HG03108 (cell line): ENCODE data around the gene IGFBP4.

Experiments
- ATAC-seq: cut with Tn5 transposase; IDR thresholded peaks from one replicate; pipeline ENCODE4 v1.9.1; 2021; ENCODE audit warnings: moderate library complexity; ENCODE audit not compliant: unreplicated experiment

Gene IGFBP4

DNA sequence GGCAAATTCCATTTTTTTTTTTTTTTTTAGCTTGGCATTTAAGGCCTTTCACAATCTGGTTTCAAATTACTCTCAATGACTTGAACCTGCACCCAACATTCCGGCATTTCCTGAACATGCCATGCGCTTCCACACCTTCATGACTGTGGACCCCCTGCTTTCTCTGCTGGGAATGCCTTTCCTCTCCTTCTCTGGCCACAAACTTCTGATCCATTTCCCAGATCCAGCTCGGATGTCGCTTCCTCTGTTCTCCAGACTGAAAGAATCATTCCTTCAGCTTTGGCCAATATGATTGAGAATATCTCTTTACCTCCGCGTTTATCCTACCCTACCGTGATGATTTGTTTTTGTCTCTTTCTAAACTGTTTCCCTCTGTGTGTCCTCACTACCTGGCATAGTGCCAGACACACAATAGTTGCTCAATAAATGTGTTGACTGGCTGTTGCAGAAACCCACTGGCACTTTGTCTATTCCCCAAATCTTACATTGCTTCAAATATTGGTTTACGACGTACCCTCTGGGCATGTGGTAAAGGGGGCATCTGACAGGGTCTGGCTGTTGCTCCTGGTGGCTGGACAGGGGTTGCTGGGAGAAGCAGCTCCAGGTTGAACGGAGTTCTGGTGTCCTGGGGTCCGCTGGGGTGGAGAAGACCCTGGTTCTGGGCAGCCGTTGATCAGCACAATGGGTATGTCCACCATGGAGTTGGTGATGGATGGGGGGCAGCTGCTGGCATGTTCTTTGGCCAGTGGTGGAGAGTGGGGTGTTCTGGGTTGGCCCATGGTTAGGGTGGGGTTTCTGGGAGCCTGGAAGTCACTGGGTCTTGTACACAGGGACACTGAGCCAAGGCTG lies 43.5 kb downstream of the IGFBP4 start:
- ATAC-seq: no peak

DNA sequence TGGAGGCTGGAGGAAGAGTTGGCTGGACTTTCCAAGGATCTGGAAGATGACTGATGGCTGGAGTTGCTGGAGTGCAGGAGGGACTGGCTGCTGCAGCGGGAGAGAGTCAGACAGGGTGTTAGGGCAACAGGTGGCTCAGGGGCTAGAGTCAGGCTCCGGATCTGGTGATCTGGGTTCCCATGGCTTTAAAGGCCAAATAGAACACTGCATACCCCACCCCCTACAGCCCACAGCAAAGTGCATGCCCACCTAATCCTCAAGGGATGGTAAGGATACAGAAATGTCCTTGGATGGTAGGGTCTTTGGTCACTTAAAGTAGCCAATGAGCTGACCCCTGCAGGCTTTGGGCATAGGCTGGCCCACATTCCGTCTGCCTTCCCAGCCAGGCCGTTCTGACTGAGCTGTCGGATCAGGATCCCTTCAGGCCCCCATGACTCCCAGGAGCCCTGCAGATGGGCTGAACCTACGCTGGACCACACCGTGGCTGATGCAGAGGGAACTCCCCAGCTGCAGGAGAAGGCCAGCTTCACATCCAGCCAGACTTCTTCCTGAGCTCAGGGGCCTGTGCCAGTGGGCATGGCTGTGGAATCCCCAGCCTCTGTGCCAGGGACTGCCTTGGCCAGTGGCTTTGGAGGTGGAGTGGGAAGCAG lies 44.2 kb downstream of the IGFBP4 start:
- ATAC-seq: no peak

DNA sequence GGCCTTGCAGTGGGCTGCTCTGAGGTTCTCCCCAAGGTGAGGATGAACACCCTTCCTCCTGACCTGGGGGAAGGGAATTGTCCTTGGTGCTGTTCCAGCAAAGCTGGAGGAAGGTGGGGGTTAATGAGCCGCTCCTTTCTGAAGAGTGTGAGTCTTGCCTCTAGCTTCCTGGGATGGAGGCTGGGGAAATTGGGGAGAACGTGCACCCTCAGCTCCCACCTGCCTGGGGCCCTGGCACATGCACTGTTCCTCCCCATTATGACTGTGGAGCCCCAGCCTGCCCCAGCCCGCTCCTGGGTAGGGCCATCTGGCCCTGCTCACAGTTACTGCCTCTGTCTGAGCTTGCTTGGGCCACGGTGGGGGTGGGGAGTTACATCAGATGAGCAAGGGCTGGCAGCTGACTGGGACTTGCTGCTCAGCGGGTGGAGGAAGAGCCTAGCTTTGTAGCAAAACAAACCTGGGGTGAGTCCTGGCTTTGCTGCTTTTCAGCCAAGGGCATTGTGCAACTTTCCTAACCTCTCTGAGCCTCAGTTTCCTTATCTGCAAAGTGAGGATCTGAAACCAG lies 47.1 kb downstream of the IGFBP4 start:
- ATAC-seq: no peak

DNA sequence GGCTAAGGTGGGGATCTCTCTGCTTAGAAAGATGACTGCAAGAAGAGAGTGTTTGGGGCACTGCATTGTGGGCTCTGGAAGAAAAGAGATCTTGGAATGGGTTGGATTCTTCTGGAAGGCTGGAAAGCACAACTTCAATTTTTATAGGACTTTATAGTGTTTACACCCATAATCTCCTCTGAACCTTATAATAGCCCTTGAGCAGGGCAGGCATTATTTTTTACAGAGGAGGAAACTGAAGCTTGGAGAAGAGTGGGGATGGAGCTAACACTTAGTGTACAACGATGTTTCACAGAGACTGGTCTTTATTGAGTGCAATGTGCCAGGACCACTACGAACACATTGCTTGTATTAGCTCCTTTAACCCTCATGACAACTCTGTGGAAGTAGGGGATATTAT lies 47.7 kb downstream of the IGFBP4 start:
- ATAC-seq: no peak

DNA sequence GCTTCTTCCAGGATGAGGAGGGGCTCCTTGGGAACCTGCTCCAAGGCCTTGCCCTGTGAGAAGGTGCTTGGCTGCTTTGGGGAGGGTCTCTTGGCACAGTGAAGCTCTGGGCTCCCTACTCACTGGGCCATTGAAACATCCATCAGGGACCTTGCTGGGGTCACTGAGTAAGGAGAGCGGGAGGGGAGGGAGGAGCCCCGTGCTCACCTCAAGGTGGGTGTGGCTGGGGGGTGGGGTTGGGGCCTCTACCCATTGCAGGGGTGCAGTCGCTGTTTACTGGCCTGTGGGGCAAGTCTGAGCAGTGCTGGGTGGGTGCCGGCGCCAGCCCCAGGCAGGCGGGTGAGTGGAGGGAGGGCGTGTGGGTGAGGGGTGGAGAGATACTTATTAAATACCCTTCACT lies 48.2 kb downstream of the IGFBP4 start:
- no peak for ATAC-seq

DNA sequence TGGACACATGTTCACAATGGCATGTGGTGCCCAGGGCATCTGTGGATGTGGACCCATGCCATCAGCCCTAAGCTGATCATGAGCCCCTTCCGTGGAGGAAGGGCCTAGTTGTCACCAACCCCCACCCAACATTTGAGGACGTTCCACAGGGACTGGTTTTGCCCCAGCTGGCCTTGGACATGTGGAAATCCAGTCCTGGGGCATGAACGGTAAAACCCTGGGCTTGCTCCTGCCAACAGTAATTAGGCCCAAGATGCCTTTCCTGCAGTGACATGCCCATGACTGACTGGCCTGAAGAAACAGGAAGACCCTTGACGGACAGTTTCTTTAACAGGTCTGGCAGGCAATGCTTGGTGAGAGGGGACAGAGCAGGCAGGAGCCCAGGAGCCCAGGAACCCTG lies 50.4 kb downstream of the IGFBP4 start:
- no peak for ATAC-seq

DNA sequence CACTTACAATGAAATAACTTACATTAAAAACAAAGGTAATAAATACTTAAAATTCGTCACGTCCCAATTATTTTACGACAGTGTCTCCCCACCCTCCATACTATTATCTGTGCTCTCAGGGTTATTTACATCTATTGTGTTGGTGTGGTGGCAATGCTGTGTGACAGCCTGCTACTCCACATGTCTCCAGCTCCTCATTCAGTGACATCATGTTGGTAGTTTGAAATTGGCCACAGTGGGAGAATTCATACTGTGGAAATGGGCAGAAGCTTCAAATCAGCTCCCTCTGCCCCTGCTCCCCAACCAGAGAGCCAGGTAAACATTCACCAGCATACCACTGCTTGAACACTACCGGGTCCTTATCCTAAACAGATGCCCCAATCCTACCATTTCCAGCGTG lies 51.9 kb downstream of the IGFBP4 start:
- no peak for ATAC-seq

DNA sequence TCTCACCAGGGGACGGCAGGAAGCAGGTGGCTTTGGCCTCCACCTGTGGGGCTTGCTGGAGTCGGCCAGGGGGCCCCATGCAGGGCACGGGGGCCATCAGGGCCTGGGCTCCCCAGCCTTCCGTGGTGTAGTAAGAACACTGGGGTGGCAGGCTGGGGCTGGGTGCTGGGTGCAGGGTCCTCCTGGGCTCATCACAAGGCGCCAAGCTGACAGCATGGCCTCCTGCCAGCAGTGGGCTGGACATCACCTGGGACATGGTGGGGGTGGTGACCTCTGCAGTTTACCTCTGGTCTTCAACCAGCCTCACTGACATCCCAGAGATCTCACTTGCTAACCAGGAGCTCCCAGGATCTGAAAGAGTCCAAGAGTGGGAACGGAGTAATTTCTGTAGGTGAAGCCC lies 52.9 kb downstream of the IGFBP4 start:
- no peak for ATAC-seq

DNA sequence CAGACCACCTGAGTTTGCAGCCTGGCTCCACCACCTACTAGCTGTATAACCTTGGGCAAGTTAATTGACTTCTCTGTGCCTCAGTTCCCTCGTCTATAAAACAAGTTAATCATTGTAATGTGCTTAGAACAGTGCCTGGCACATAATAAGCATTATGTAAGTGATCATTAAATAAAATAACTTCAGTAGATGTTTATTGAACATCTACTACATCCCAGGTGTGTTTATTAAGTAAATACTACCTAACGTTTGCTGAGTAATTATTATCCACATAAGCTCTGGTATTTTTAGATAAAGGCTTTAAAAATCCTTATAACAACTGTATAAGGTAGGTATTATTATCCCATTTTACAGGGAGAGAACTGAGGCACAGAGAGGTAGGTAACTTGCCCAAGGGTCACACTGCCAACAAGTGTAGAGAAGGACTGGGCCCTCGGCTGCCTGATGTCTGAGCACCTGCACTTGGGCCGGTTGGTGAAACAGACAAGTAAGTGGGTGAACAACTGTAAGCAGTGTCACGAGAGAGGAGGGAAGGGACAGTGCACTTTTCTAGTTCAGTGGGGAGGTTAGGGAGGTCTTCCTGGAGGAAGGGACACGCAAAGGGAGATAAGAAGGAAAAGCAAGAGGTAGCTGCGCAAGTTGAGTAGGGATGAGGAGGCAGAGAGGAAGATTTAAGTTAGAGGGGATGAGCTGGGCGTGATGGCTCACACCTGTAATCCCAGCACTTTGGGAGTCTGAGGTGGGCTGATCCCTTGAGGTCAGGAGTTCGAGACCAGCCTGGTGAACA lies 53.6 kb downstream of the IGFBP4 start:
- ATAC-seq: no peak

DNA sequence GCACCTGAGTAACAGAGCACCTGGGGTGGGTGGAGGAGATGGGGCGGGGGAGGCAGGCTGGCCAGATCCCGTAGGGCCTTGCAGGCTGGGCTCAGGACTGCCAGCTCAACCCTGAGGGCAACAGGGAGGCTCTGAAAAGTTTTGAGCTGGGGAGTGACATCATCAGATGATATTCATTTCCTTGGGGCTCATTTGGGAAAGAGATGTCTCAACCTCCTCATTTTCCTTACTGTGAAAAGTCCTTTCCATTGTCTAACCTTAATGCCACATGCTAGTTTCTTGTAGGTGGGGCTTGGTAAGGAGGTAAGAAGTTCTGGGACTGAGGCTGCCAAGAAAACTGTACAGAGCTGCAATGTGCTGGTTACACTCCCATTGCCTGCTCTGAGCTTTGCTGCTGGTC lies 54.4 kb downstream of the IGFBP4 start:
- ATAC-seq: no peak

DNA sequence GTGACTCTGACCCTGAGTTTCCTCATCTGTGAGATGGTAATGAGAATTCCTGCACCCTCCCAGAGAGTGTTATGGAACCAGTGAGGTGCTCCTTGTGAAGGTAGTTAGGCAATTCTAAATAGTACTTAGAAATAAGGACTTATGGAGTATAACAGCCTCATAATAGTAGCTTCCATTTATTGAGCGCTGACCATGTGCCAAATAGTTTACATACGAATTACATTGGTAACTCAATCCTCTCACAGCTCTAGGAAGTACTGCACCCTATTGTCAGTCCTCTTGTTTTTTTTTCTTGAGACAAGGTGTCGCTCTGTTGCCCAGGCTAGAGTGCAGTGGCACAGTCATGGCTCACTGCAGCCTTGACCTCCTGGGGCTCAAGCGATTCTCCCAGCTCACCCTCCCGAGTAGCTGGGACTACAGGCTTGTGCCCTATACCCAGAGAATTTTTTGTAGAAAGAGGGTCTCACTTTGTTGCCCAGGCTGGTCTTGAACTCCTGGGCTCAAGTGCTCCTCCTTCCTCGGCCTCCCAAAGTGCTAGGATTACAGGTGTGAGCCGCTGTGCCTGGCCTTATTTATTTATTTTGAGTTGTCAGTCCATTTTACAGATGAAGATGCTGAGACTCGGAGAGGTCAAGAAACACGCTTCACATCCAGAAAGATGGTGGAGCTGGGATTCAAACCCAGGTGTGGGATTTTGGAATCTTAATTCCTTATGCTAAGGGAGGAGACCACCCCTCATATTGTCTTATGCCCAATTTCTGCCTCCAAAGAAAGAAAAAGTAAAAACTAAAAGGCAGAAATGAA lies 55.2 kb downstream of the IGFBP4 start:
- no peak for ATAC-seq

DNA sequence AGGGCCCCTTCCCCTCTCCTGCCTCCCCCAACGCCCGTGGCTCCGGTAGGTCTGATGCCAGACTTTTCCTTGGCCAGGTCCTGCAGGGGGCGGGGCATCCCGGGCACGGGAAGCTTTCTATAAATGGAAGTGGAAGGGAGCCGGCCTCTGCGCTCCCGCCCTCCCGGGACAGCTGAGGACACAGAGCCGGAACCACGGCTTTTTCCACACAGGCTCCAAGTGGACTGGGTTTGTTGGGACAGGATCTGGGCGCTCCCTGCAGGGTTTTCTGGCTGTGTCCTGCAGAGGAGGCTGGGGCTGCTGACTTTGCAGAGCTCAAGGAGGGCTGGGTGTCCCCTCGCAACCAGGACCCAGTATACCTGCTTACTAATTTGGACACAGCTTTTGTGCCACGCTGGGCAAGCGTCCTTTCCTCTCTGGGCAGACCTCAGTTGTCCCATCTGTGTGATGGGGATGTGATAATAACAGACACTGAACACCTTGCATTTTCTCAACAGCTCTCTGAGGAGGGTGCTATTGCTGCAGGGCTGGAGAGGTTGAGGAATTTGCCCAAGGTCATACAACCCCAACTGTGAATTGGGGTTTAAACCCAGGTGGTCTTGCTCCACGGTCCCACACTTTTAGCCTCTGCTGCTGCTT lies 56.4 kb downstream of the IGFBP4 start:
- no peak for ATAC-seq

DNA sequence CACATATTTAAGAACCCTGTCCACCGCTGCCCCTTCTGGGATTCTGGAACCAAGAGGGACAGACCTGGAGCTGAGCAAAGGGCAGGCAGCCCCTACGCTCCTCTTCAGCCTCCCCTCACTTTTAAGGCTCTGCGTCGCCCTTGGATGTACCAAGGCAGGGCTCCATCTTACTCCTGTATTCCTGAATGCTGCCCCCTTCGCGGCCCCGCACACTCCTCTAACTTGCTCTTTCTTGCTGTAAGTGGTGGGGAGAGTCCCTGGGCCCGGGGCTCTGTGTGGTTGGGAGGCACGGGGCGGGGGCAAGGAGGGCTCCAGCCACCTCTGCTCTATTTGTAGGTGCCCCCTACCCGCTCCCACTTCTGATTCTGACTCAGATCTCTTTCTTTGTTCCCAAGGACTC lies 56.9 kb downstream of the IGFBP4 start:
- no peak for ATAC-seq

DNA sequence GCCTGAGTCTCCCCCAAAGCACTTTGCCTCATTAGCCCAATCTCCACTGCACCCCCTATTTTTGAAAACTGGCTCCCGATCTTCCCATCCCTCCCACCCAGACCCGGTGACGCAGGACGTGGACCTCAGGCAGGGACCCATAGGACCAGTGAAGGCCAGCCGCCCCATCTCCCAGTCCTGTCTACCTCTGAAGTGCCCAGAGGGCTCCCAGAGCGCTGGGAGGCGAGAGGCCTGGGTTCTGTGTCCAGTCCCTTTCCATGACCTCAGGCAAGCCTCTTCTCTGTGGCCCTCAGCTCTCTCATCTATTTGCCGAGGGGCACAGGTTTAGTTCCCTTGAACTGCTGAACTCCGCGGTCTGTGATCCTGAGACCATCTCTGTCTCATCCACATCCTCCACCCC lies 57.5 kb downstream of the IGFBP4 start:
- ATAC-seq: no peak

DNA sequence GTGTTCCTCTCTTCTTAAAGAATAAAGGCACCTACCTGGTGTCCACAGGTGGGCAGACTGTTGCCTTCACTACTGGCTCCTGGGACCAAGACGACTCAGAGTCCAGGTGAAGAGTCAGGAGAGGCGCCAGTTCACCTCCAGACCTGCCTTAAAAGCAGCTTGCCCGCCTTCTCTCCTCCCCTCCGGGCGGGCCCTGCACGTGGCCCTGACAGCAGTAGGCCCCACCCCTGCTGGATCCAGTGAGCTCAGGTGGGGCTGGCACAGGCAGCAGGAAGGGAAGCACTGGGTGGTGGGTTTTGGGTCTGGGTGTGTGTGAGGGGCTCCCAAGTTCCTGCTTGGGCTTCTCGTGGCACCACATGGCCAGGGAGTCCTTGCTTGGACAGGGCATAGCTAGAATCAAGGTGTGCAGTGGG lies 58.3 kb downstream of the IGFBP4 start, which contains the start of gene TNS4:
Gene TNS4 (minus strand): TSS at position 125 of the 413 bp plus-strand sequence. CDS start 5,198 bp downstream, outside the sequence.
- no peak for ATAC-seq

DNA sequence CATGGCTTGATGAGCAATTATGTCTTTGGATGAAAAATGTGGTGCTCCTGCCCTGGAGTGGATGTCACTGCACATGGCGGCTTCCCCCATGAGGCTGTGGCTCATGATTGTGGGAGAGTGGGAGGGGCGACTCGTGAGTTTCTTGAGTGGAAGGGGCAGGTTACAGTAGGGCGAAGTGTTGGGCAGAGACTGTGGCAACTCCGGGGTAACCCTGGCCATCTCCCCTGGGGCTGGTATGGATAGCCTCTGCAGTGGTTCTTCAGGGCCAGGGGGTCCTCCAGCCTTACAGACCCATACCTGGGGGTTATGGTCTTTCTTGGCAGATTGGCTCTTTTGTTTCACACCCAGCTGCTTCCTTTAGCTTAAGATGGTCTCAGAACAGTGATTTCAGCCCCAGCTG lies 59.5 kb downstream of the IGFBP4 start:
- ATAC-seq: no peak

DNA sequence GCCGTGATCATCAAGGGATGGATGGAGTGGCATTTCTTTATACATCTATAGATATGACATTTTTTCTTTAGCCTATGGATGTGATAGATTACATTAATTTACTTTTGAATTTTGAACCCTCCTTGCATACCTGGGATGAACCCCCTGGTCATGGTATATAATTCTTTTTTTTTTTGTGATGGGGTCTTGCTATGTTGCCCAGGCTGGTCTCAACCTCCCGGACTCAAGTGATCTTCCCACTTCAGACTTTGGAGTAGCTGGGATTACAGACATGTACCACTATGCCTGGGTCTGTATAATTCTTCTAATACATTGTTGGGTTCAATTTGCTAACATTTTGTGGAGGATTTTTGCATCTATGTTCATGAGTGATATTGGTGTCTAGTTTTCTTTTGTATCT lies 59.9 kb downstream of the IGFBP4 start:
- no peak for ATAC-seq

DNA sequence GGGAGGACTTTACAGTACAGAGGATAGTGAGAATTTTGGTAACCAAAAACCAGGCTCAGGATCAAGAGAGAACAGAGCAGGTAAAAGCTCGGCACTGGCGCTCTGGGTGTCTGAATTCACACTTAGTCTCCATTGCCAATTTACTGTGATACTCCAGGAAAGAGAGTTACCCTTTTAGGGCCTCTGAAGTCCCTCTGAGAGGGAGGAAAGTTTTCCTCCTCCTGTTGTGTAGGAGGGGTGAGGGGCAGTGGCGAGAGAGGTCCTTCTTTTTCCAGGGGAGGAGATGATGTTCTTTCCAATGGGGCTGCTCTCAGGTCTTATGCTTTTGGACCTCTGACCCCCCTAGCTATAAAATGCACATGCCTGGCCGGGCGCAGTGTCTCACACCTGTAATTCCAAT lies 63.5 kb downstream of the IGFBP4 start:
- ATAC-seq: no peak
